Measurements from ENCODE around the gene GAST. TPM values are rescaled to one million over a fixed set of nuclear protein-coding genes. Genes with fewer than 3 reads are reported as not detected.

The GAST gene
- total and polyA plus RNA-seq, 10 of the 15 experiments (the other 5 are each of a cell fraction or from before 2014, with no cell fraction given) = not detected

GRCh38 chr17:41678907-41679739, 33.0 kb upstream of the GAST start (continued):
- TF ChIP-seq CTCF (IDR thresholded peaks at IDR 0.05 in 2 of 3, conservative IDR thresholded peaks at IDR 0.05 in 1 of 3; ENCODE audit: control insufficient read depth in 2 of 3, extremely low read depth in 1 of 3, insufficient read depth in 1 of 3, low read depth in 3 of 3, low read length in 3 of 3) (peak; percentile 29 to 63 (median 33); a peak in 4 of 6 replicates), RAD21 (IDR thresholded peaks at IDR 0.05; ENCODE audit: insufficient read depth, low read depth, low read length) (peak; percentile 51; the same call in 1 of the 2 replicates), RELB (IDR thresholded peaks at IDR 0.05; ENCODE audit: low read depth) (peak; percentile 87), SRF (IDR thresholded peaks at IDR 0.05; ENCODE audit: low read depth in 2 of 2, low read length in 2 of 2) (no peak), ELK1 (IDR thresholded peaks at IDR 0.05; ENCODE audit: low read depth, low read length) (no peak), ZBTB33 (IDR thresholded peaks at IDR 0.05) (no peak), RUNX3 (IDR thresholded peaks at IDR 0.05; ENCODE audit: low read length) (peak; percentile 90), ATF7 (IDR thresholded peaks at IDR 0.05; ENCODE audit: low read depth) (peak; percentile 76), MXI1 (IDR thresholded peaks at IDR 0.05; ENCODE audit: low read depth, low read length) (peak; percentile 67; the same call in 1 of the 2 replicates), ZNF274 (IDR thresholded peaks at IDR 0.05; ENCODE audit: insufficient read depth, insufficient read length) (no peak), ZZZ3 (IDR thresholded peaks at IDR 0.05; ENCODE audit: control insufficient read depth, insufficient read length, low read depth) (no peak), MYB (IDR thresholded peaks at IDR 0.05; ENCODE audit: borderline replicate concordance, low read depth, low read length) (no peak), SREBF2 (IDR thresholded peaks at IDR 0.05; ENCODE audit: low read length) (no peak), ZNF207 (IDR thresholded peaks at IDR 0.05; ENCODE audit: borderline replicate concordance) (no peak), IKZF2 (IDR thresholded peaks at IDR 0.05) (peak; percentile 98), EGR1 (IDR thresholded peaks at IDR 0.05; ENCODE audit: borderline replicate concordance in 1 of 2, low read depth in 2 of 2, low read length in 2 of 2) (no peak), NKRF (conservative IDR thresholded peaks at IDR 0.05) (peak; percentile 3; the same call in 1 of the 2 replicates), TCF3 (IDR thresholded peaks at IDR 0.05; ENCODE audit: borderline replicate concordance, insufficient read depth, low read depth, low read length) (no peak), SMARCA5 (IDR thresholded peaks at IDR 0.05) (peak; percentile 48; the same call in 1 of the 2 replicates)

Data from GM12878 (cell line).